HG02938 (cell line): ENCODE measurements around the gene SHE.
"Not testable (repeated sequence)": the region's sequence is repeated elsewhere in the genome, so short reads cannot be mapped to it uniquely, and the experiment has no call there.

ENCODE experiments used
- ATAC-seq: cut with Tn5 transposase; IDR thresholded peaks from one replicate; pipeline ENCODE4 v1.9.1; 2021; ENCODE audit warnings: mild to moderate bottlenecking, moderate library complexity; ENCODE audit not compliant: unreplicated experiment

SHE gene

DNA sequence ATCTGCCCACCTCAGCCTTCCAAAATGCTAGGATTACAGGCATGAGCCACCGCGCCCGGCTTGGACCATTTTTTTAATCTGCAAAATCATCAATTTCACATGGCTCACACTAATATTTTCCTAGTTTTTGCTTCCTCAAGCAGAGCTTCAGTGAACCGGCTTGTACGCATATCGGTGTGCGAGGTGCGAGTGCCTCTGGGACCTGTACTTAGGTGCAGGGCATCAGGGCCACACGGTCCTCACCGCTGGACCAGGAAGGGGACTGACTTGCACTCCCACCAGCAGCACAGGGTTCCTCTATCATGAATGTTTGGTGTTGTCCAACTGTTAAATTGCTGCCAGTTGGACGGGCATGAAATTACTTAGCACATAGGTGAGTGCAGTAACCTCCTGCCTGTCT, 15.4 kb upstream of the SHE start:
- no peak for ATAC-seq

DNA sequence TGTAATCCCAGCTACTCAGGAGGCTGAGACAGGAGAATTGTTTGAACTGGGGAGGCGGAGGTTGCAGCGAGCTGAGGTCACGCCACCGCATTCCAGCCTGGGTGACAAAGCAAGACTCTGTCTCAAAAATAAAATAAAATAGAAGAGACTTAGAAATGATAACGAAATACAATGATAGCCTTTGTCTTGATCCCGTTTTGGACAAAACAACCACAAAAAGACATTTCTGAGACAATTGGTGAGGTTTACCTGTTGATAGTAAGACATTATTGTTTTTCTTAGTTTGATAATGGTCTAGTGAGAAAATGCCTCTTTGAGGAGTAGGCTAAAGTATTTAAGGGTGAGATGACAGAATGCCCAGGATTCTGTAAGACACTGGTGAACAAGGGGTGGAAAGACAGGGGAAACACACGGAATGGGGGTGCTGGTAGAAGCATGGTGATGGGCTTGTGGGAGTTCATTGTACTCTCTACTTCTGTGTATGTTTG, 11.9 kb upstream of the SHE start:
- no peak for ATAC-seq

DNA sequence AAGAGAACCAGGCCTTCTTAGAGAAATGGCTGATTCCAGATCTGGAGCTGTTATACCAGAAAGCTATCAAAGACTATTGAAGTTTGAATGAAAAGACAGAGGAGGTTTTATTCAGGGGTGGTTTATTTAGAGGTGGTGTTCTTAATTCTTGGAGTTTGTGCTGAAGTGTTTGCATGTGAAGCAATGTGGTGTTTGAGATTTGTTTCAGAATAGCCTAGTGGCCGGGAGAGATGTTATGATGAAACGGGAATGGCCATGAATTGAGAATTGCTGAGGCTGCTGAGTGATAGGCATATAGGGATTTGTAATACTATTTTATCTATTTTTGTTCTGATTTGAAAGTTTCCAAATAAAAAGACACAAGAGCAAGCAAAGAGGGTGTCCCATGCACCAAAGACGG, 10.5 kb upstream of the SHE start:
- no peak for ATAC-seq

DNA sequence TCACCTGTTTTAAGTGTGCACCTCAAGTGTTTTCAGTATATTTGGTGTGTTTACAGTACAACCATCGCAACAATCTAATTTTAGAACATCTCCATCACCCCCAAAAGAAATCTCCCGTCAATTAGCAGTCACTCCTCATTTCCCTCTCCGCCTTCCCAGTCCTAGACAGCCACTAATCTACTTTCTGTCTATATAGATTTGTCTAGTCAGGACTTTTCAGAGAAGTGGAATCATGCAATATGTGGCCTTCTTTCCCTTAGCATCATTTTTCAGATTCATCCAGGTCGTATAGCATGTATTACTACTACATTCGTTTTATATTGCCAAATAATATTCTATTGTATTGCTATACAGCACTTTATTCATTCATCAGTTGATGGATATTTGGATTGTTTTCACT, 1.7 kb upstream of the SHE start:
- no peak for ATAC-seq

DNA sequence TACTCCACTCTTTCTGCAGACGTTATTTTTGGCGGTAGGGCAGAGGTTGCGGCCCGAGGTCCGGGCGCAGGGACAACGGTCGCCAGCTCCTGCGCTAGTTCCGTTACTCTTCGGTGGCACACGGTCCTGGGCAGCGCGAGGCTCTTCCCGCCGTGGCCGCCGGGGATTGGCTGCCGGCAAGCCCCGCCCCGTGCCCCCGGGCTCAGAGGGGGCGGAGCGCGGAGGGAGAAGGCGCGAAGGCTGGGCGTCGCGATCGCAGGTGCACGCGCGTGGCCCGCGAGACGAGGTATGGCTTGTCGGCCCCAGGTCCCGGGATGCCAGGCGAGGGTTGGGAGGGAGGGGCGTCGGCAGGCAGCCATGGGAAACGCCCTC, 518 bp upstream of the SHE start:
- no peak for ATAC-seq

DNA sequence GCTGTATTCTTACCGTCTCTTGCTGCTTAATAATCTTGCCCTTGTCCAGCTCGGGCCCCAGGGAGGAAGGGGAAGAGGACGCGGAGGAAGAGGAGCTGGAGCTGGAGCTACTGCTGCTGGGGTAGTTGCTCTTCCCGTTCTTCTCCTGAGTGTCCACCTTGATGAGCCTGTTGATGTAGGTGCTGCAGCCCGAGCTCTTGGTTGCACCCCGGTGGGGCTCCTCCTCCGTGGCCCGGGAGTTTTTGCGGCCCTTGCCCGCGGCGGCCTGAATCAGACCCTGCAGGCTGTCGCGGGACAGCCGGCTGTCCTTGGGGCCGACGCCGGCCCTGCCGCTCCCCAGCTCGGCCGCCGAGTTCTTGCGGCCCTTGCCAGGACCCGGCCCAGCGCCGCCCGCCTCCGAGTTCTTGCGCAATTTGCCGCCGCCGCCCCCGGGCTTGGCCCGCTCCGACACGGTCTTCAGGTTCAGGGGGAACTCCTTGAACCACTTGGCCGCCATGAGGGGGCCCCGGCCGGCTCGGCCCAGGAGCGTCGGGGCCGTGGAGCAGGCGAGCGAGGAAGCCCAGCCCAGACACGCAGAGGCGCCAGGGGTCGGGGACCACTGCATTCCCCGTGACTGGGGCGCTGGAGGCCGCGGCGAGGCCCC, 668 bp downstream of the SHE start:
- ATAC-seq = no peak

DNA sequence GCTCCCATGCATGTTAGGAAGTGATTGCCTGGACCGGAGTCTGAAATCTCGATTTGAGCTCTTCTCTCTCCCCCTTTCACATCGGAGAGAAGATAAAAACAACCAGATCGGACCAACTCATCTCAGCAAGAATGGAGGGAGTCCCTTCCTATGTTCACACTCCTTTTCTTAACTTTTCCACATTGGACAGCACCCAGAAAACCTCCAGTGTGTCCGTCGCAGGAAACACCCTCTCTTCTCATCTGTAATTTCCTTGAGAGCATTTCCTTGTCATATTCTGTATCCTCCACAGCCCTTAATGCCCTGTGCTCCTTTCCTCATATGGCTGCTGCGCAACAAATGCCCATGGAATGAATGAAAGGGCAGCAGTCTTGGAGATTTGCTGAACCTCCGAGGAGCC, 1.7 kb downstream of the SHE start:
- ATAC-seq = no peak

DNA sequence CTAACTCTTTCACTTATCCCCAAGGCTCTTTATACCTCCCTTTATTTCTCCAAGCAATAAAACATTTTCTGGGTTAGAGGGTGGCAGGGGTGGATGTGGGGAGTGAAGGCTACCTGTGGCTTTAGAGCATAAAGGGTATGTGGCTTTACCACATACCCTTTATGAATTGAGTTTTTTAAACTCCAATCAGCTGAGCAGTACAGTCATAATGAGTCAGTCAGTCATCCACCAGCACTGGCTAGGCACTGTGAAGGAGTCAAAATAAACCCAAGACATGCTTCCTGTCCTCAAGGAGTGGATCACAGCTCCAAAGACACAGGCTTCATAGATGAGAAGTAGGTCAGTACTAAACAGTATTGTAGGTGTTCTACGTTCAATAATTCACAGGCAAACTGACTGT, 2.8 kb downstream of the SHE start:
- ATAC-seq = no peak

DNA sequence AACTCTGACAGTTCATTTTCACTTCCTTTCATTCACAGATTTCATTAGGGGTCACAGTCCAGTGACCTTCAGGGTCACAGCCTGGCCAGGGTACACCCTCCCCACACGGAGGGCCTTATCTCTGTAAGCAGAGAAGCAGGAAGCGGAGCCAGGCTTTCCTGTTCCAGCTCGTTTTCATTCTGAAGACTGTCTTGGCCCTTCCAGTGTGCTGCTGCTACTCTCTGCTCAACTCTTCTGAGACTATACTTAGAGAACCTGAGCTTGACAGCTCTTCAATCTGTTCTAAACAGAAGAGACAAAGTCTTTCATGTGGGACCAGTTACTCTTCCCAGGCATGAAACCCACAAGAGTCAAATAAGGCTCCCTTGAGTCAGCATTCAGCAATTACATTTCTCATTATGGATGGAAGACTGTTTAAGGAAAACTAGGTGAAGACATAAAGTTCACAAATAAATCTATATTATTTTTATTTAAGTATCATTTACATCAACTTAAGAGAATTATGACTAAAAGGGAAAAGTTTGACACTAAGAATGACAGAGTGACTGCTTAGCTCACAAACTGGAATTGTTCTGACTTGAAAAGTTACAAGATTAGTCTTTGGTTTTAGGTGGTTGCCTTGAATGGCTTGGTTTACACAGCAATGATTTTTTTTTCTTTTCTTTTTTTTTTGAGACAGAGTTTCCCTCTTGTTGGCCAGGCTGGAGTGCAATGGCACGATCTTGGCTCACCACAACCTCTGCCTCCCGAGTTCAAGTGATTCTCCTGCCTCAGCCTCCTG, 5.0 kb downstream of the SHE start:
- no peak for ATAC-seq

DNA sequence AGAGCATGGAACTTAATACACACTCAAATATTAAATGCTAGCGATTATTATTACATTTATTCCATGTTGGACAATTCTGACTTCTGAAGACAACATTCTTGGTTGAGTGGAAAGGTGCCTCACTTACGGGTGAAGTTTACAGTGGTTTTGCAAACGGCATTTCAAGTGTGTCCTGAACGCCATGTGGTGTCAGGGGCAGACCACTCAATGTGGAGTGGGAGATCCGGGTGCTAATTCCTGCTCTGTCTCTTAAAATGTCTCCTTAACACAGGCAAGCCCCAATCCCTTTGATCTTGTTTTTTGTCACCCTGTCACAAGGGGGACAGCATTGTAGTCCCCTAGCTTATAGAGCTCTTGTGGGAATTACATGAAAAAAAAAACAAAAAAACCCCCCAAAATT, 5.8 kb downstream of the SHE start:
- no peak for ATAC-seq

DNA sequence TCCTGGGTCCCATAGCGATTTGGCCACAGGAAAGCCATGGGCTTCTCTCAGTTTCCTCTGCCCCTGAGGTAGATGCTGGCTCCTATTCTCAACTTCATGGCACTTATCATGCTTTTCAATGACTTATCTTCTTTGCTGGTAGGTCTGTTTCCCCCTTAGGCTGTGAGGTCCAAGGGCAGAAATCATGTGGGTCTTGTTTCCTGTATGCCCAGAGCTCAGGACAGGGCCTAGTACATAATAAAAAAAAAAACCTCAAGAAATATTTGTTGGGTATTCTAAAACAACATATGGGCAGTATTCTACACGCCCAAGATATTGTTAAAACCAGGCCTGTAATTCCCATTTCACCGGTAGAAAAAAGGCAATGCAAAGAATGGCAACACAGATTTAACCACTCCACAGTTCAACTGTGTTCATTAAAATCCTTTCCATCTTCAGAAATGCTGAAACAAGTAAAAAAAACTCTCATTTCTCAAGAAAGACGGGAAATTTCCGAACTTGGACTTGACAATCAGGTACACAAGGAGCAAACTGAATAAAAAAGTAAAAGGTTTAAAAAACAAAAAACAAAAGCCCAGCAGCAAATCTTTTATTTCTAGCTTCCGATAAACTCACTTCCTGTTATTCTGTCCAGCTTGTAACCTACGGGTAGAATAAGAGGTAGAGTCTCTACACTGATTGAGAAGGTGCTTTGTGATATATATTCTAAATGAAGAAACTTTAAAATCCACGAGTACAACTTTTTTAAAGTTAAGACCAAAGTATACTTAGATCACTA, 6.5 kb downstream of the SHE start:
- no peak for ATAC-seq

DNA sequence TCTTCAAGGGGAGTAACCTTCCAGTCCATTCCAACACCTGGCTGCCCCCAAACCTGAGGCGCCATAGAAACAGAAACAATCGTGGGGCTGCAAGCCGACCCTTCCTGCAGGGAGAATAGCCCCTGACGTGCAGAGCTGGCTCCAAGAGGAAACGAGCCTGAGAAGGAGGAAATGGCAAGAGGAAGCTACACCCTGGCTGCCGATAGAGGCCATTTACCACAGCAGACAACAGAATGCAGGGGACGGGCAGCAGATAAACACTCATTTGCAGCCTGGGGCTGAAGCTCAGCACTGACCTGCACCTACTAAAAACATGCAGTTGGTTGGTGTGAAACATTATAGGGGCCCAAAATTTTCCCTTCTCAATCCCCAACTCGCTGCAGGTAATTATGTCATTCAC, 8.9 kb downstream of the SHE start:
- no peak for ATAC-seq

DNA sequence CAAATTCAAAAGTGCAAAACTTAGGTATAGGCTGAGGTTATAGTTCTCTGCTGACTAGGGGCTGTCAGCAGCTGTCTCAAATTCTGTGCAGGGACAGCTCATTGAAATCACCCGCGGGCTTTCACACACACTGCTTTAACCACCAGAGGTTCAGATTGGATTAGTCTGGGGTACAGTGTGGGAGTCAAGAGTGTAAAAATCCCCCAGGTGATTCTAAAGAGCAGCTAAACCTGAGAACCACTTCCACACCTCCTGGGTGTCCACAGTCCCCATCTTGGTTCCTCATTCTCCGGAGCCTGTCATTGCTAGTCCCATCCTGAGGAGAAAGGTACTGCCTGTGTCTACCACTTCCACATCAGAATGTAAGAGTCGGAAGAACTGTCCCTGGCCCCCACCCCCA, 10.1 kb downstream of the SHE start:
- no peak for ATAC-seq

DNA sequence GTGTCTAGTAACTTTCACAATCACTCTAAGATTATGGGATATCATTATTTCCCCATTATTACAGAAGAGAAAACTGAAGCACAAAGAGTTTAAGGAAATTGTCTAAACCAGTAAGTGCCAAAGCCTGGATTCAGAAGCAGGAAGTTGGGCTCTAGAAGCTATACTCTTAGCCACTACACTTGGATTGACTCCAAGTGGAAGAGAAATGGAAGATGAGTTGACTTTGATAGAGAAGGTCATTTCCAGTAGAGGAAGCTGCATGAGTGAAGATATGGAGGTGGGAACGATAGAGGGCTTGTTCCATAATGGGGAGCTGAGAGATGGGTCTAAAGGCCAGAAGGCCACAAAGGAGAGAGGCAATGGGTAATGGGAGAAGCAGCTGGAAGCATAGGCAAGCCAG, 11.9 kb downstream of the SHE start:
- ATAC-seq = no peak

DNA sequence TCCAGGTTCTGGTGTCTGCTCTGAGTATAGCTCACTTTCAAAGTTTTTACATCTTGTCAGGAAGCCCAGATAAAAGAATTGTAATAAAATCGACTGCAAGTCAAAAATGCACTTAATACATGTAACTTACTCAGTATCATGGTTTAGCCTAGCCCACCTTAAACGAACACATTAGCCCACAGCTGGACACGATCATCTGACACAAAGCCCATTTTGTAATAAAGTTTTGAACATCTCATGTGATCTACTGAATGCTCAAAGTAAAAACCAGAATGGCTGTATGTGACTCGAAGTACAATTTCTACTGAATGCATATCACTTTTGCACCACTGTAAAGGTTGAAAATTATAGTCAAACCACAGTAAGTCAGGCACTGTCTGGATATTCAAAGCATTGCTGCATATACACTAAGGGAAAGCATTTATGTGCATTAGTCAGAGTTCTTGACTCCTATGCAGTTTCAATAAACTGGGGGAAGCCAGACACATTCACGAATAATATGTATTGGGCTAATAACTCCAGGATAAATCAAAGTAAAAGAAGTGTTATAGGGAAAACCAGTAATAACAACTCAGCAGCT, 12.4 kb downstream of the SHE start:
- no peak for ATAC-seq

DNA sequence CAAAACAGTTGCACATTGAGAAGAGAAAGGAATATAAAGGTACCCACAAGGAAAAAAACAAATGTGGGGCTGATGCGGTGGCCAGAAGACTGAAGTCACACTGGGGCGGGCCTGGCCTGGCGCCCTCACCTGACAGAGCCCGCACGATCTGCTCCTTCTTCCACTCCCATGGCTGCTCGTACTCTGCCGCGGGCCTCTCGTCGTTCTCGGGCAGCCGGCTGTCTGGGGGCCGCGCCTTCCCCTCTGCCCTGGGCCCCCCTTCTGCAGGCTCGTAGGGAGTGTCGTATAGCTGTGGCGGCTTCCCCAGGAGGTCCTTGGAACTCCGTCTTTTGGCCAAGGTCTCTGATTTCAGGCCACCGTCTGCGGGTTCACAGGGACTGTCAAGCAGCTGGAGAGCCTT, 13.3 kb downstream of the SHE start:
- ATAC-seq = no peak

DNA sequence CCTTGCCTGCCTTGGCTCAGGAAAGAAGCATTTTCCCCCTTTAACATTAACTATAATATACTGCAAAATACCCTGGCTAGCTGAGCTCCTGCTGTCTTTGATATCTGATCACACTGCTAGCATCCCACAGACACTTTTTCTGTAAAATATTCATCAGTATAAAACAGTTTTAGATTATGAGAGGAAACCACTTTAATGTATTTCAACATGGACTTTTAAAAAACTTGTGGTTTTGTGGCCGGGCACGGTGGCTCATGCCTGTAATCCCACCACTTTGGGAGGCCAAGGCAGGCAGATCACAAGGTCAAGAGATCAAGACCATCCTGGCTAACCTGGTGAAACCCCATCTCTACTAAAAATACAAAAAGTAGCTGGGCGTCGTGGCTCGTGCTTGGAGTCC, 15.5 kb downstream of the SHE start:
- not testable (repeated sequence) for ATAC-seq

DNA sequence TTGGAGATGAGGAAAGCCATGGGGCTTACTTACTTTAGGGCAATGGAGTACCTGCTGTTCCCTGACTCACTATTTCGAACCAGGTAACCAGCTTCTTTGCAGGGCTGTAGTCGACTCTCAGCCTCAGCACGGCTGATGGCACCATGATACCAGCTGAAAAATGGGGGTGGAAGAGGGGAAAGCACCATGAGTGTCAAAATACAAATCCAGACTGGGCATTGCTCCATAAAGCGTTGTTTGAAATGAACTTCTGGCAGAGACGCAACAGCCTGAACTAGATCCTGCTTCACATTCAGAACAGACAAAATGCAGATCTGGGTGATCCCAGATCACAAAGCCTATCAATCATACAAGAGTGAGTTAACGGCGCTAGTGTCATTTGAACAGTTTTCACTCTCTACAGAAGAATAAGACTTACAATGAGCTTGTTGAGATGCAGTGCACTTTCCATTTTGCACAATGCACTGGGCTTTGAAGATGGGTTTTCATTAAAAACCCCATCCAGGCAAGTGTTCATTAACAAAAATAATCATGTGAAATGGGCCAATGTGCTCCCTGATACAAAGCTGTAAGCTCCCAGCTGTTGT, 16.2 kb downstream of the SHE start:
- no peak for ATAC-seq

DNA sequence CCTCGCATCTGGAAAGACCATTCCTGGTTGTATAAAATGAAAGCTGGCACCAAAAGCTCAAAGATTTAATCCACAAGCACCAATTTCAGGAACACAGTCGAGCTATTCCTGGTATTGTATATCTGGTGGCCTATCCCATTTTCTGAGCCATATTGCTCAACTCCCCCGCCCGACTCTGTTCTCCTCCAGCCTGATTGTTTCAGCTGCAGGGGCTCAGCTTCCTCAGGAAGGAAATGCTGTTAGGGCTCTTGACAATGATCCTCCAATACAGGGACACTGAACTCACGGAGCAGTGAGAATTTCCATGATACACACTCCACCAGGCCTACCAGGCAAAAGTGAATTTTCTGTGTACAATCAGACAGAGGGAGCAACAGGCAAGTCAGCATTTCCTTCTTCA, 17.1 kb downstream of the SHE start:
- ATAC-seq = no peak

DNA sequence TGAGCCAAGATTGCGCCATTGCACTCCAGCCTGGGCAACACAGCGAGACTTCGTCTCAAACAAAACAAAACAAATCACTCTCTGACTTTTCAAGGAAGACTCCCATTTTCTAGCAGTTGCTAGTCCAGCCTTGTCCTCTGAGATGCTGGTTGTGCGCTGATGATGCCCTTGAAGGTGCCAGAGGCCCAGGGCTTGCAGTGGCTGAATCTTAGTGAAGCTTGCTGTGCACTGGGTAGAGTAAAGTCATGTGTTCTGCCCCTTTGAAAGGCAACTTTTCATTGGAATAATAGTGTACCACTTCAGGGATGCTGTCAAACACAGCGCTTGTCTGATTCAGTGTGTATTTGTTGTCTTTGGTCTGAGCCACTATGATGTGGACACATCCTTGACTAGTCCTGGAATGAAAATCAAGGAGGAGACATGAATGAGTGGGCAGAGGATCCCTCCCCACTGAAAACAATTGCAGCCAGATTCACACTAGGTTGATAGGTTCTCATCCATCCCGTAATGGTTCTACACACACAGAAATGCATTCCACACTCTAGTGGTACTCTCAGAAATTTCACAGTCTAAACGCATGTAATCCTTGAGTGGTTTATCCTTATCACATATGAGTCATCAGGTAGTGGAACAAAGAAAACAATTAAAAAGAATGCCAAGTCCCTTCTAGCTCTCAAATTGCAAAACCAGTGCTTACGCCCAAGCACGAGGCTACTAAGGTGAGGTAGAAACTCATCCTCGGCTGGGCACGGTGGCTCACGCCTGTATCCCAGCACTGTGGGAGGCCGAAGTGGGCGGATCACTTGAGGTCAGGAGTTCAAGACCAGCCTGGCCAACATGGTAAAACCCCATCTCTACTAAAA, 18.0 kb downstream of the SHE start:
- no peak for ATAC-seq
